CD14-positive monocyte (primary cell): ENCODE measurements around the gene CDK6. TPM values are rescaled to one million over a fixed set of nuclear protein-coding genes. Genes with fewer than 3 reads are reported as not detected.

Experiments
- DNase-seq, 3 donors: peaks; one replicate each; pipeline ENCODE4 v3.0.0-alpha.2; 2011 to 2022
- H2AFZ ChIP-seq: 2 replicates; pipeline ENCODE4 v1.6.0; 2012; ENCODE audit warnings: mild to moderate bottlenecking, low read depth, low read length, inconsistent platforms; ENCODE audit not compliant: insufficient read depth, poor library complexity, severe bottlenecking
- H3K27ac ChIP-seq, 2 donors: 1 replicate in 1 of 2; 2 replicates in 1 of 2; pipeline ENCODE4 v1.5.1; 2012 to 2013; ENCODE audit warnings: low read length in 2 of 2, control low read depth in 1 of 2, inconsistent platforms in 1 of 2, low read depth in 1 of 2, mild to moderate bottlenecking in 1 of 2
- H3K27me3 ChIP-seq, 2 donors: one replicate each; pipeline versions ENCODE4 v1.6.0 to v1.6.1; 2011 to 2013; ENCODE audit warnings: low read length in 2 of 2; ENCODE audit not compliant: control insufficient read depth in 2 of 2, insufficient read depth in 2 of 2
- H3K36me3 ChIP-seq, 2 donors: replicated peaks in 1 of 2; 1 replicate in 1 of 2; 2 replicates in 1 of 2; pipeline versions ENCODE4 v1.5.1 to v1.6.1; 2012 to 2013; ENCODE audit warnings: low read length in 2 of 2, control low read depth in 1 of 2, inconsistent platforms in 1 of 2, mild to moderate bottlenecking in 1 of 2; ENCODE audit not compliant: insufficient read depth in 2 of 2, control insufficient read depth in 1 of 2
- H3K4me1 ChIP-seq, 2 donors: 1 replicate in 1 of 2; 2 replicates in 1 of 2; pipeline versions ENCODE4 v1.5.1 to v1.6.1; 2012 to 2013; ENCODE audit warnings: low read length in 2 of 2, control low read depth in 1 of 2, inconsistent platforms in 1 of 2, mild to moderate bottlenecking in 1 of 2, moderate library complexity in 1 of 2; ENCODE audit not compliant: insufficient read depth in 2 of 2, control insufficient read depth in 1 of 2
- H3K4me2 ChIP-seq: replicated peaks from 2 replicates; pipeline ENCODE3; 2012; ENCODE audit warnings: low read length, moderate library complexity, mild to moderate bottlenecking; ENCODE audit not compliant: poor library complexity, severe bottlenecking; ENCODE audit errors: extremely low read depth
- H3K4me3 ChIP-seq, 3 experiments: fragments of 200-600 bp in 1 of 3; sonication (generic) in 1 of 3; replicated peaks in 1 of 3; 1 replicate in 2 of 3; 2 replicates in 1 of 3; pipeline ENCODE4 v1.5.1; 2011 to 2013; ENCODE audit warnings: low read length in 3 of 3, mild to moderate bottlenecking in 3 of 3, control low read depth in 2 of 3, low read depth in 2 of 3, inconsistent platforms in 1 of 3, moderate library complexity in 1 of 3
- H3K79me2 ChIP-seq: 2 replicates; pipeline ENCODE4 v1.6.0; 2012; ENCODE audit warnings: mild to moderate bottlenecking, control low read depth, inconsistent platforms, low read length, moderate library complexity; ENCODE audit not compliant: insufficient read depth
- H3K9ac ChIP-seq: 2 replicates; pipeline ENCODE4 v1.6.0; 2017; ENCODE audit warnings: low read length, mild to moderate bottlenecking; ENCODE audit not compliant: insufficient read depth, poor library complexity, severe bottlenecking
- H3K9me3 ChIP-seq, 2 donors: replicated peaks in 1 of 2; 1 replicate in 1 of 2; 2 replicates in 1 of 2; pipeline versions ENCODE4 v1.5.1 to v1.6.1; 2012 to 2013; ENCODE audit warnings: low read length in 2 of 2, control low read depth in 1 of 2; ENCODE audit not compliant: control insufficient read depth in 1 of 2, insufficient read depth in 1 of 2
- H4K20me1 ChIP-seq: 2 replicates; pipeline ENCODE4 v1.6.0; 2012; ENCODE audit warnings: mild to moderate bottlenecking, low read length, control low read depth, moderate library complexity; ENCODE audit not compliant: insufficient read depth
- H3K27ac Mint-ChIP-seq, 7 donors: one replicate each; pipeline ENCODE4 v1.8.0; 2020; ENCODE audit warnings: mild to moderate bottlenecking in 7 of 7, mixed read lengths in 7 of 7, moderate library complexity in 6 of 7, inconsistent platforms in 2 of 7
- H3K27me3 Mint-ChIP-seq, 3 donors: one replicate each; pipeline ENCODE4 v1.8.0; 2021 to 2022; ENCODE audit warnings: low read depth in 3 of 3, mild to moderate bottlenecking in 3 of 3, mixed read lengths in 3 of 3, moderate library complexity in 3 of 3, inconsistent platforms in 1 of 3
- H3K36me3 Mint-ChIP-seq, 2 donors: one replicate each; pipeline ENCODE4 v1.8.0; 2020; ENCODE audit warnings: mixed read lengths in 2 of 2, inconsistent platforms in 1 of 2, mild to moderate bottlenecking in 1 of 2
- H3K4me1 Mint-ChIP-seq: one replicate; pipeline ENCODE4 v1.8.0; 2020; ENCODE audit warnings: mild to moderate bottlenecking, mixed read lengths
- H3K4me3 Mint-ChIP-seq, 2 donors: one replicate each; pipeline ENCODE4 v1.8.0; 2020; ENCODE audit warnings: mild to moderate bottlenecking in 2 of 2, mixed read lengths in 2 of 2, moderate library complexity in 1 of 2
- H3K9me3 Mint-ChIP-seq, 7 donors: one replicate each; pipeline ENCODE4 v1.8.0; 2020 to 2022; ENCODE audit warnings: mixed read lengths in 7 of 7, mild to moderate bottlenecking in 6 of 7, moderate library complexity in 6 of 7, inconsistent platforms in 2 of 7
- WGBS: methylation state at CpG from one replicate; pipeline ENCODE4 v1.1.5; 2013; ENCODE audit warnings: missing lambda C conversion rate; ENCODE audit not compliant: insufficient coverage; 5-methylcytosine and 5-hydroxymethylcytosine counted together
- intact Hi-C, 2 donors: fragments of 100-400 bp; cut with micrococcal nuclease; formaldehyde crosslinking; loops; one replicate each; pipeline versions ENCODE4 v1.15.0 to v1.15.1; 2023
- polyA plus RNA-seq, 3 donors: library from polyadenylated mRNA; depleted of rRNA in 1 of 3; unstranded in 2 of 3; stranded (reverse) in 1 of 3; fragments of 300-500 nt in 2 of 3; fragments of >200 nt in 1 of 3; fragmentation: Illumina TruSeq in 2 of 3; gene quantifications; 1 replicate in 2 of 3; 2 replicates in 1 of 3; pipeline ENCODE4 v1.2.3, GENCODE V29; 2012 to 2021
- TF ChIP-seq, protein P1 (sequence below): fragments of 200-600 bp; IDR thresholded peaks from one replicate; pipeline ENCODE4 v1.8.0; 2022; ENCODE audit warnings: antibody characterized with exemption, mild to moderate bottlenecking

The CDK6 gene
- polyA plus RNA-seq, 3 donors = 3.4 to 4.3 (median 3.8) TPM

DNA sequence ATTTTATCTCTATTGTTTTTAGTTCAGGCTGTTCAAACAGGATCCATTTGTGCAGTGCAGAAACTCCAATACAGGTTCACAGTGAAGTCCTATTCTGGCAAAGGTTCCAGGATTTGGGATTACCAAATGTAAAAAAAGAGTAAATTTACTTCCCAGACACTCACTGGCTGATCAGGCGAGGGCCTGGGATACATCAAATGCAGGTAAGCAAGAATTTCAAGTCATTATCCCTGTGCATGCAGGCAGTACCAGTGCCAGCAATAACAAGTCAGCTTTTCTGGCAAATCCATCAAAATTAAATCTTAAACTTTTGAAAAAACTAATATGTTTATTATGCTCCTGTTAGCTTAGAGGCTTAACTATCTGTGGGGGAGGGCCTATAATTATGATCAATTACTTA, 6.3 kb downstream of the CDK6 start:
- no peaks in the 10 kb centered on the region for H3K36me3 ChIP-seq
- Mint-ChIP-seq H3K27ac (no peak overlapping the region), H3K27me3 (no peaks in the 10 kb centered on the region), H3K36me3 (no peaks in the 10 kb centered on the region), H3K9me3 (peaks cover 0 to 4% (median 0%) of the 10 kb centered on the region in 7 donors), H3K4me3 (no peak overlapping the region), H3K4me1 (peaks cover 37% of the 10 kb centered on the region)
- H3K9me3 ChIP-seq = no peaks in the 10 kb centered on the region
- no CpG with 5 or more reads among the region's 1 CpG for WGBS
- no peak for DNase-seq
- H3K4me2 ChIP-seq = no peak overlapping the region
- H3K79me2 ChIP-seq = peaks cover 91% of the 10 kb centered on the region
- TF ChIP-seq, protein P1, sequence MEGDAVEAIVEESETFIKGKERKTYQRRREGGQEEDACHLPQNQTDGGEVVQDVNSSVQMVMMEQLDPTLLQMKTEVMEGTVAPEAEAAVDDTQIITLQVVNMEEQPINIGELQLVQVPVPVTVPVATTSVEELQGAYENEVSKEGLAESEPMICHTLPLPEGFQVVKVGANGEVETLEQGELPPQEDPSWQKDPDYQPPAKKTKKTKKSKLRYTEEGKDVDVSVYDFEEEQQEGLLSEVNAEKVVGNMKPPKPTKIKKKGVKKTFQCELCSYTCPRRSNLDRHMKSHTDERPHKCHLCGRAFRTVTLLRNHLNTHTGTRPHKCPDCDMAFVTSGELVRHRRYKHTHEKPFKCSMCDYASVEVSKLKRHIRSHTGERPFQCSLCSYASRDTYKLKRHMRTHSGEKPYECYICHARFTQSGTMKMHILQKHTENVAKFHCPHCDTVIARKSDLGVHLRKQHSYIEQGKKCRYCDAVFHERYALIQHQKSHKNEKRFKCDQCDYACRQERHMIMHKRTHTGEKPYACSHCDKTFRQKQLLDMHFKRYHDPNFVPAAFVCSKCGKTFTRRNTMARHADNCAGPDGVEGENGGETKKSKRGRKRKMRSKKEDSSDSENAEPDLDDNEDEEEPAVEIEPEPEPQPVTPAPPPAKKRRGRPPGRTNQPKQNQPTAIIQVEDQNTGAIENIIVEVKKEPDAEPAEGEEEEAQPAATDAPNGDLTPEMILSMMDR = no peak
- intact Hi-C loops = loop anchor here (5.0 kb wide), 4 partner anchors 113 to 208 kb away; no protein-coding TSS in a partner anchor
- H2AFZ ChIP-seq = no peak overlapping the region
- H3K4me3 ChIP-seq = no peak overlapping the region
- H3K27ac ChIP-seq = no peak overlapping the region
- no peaks in the 10 kb centered on the region for H4K20me1 ChIP-seq
- no peak overlapping the region for H3K9ac ChIP-seq
- no peaks in the 10 kb centered on the region for H3K27me3 ChIP-seq
- peaks cover 30 to 40% of the 10 kb centered on the region in 2 donors for H3K4me1 ChIP-seq

DNA sequence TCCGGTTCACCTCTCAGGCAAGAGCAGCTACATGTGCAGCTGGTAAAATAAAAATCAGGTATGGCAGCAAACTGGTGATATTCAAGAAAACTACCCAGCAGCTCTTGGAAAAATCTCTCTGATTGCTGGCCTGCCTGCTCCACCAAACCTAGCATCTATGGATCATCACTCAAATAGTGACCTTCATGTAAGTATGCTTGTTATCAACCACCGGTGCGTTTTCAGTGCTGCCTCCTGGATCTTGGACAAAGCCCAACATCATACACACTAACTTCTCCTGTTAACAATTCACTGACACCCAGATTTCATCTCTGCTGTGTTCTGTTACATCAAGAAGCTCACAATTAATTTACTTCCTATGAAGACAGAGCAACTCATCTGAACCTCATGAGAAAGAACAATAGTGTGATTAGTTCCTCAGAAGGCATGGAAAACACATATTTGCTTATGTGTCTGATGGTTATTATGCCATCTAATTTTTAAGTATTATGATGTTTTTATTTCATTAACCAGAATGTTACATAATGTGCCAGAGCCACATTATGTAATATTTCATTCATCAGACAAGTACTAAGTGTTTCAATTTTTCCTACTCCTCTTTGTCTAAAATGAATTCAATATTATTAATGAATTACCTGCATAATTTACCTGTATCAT, 8.8 kb downstream of the CDK6 start:
- Histone ChIP-seq H3K27ac (no peak overlapping the region), H3K79me2 (peaks cover 98% of the 10 kb centered on the region), H2AFZ (no peak overlapping the region), H3K36me3 (no peaks in the 10 kb centered on the region), H3K4me2 (no peak overlapping the region), H4K20me1 (no peaks in the 10 kb centered on the region), H3K27me3 (no peaks in the 10 kb centered on the region), H3K4me3 (no peak overlapping the region), H3K4me1 (peaks cover 24% of the 10 kb centered on the region in 2 donors), H3K9ac (no peak overlapping the region), H3K9me3 (no peaks in the 10 kb centered on the region)
- no peak for DNase-seq
- 0% methylated on average over 2 of the region's 3 CpGs for WGBS
- Mint-ChIP-seq H3K36me3 (no peaks in the 10 kb centered on the region), H3K4me3 (no peak overlapping the region), H3K27me3 (no peaks in the 10 kb centered on the region), H3K4me1 (peaks cover 36% of the 10 kb centered on the region), H3K9me3 (peaks cover 0 to 1% (median 0%) of the 10 kb centered on the region in 7 donors), H3K27ac (peak overlapping the region in 3 of 7 donors; percentile 17 to 40 (median 17))
- intact Hi-C loops = no loop called here
- TF ChIP-seq, protein P1 = no peak
